ENCODE measurements around the gene RHBDF2. TPM values are rescaled to one million over a fixed set of nuclear protein-coding genes. Genes with fewer than 3 reads are reported as not detected.

RHBDF2 gene
- total RNA-seq, 3 donors from 2014 or later (not counting 1 experiment from before 2014, with no cell fraction given), result 194 to 233 (median 202) TPM

DNA sequence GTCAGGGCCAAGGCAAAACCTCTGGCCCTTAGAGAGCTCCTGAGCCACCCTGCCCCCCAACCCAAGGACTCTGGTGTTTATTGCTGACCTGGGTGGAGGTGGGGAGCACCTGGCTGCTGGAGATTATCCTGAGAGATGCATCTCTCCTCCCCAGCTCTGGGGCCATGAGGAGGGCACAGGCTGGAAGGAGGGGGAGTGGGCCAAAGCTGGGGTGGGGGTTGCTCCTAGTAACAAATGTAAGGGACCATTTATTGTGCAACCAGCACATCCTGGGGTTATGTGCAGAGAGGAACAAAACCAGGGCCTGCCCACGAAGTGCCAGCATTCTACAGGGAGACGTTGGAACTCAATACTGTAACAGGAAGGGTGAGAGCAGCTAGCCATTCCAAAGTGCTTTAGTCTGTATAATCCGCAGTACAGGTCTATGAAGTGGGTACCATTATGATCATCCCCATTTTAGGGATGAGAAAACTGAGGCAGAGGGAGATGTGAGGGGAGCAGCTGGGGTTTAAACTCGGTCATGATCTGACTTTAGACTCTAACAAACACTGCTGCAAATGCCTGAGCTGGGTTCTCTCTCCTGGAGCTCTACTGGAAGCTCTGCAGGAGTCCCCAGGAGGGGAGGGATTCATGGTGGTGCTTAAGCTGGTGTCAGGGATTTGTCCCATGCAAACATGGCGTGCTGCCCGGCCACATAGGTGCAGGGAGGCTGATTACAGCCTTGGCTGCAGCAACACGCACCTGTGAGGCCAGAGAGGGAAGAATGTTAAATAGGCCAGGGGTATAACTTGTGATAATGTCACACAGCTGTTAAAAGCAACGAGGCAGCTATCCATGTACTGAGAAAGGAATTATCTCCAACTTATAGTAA lies 1.4 kb upstream of the RHBDF2 start:
- ATAC-seq (no peak), DNase-seq (no peak)
- intact Hi-C loops (cut with micrococcal nuclease), result no loop called here
- Mint-ChIP-seq H3K27me3 (ENCODE audit: low read depth in 2 of 2) (no peaks in the 10 kb centered on the region), H3K4me3 (peak overlapping the region; percentile 25), H3K4me1 (peaks cover 38 to 54% of the 10 kb centered on the region in 2 donors), H3K36me3 (no peaks in the 10 kb centered on the region), H3K27ac (peak overlapping the region; percentile 96 to 97), H3K9me3 (no peaks in the 10 kb centered on the region)
- no peak overlapping the region for H3K4me3 ChIP-seq (ENCODE audit: low read length)
- H3K4me1 ChIP-seq (ENCODE audit: control insufficient read depth, insufficient read depth, low read length), result peaks cover 58% of the 10 kb centered on the region
- peaks cover 3% of the 10 kb centered on the region for H3K36me3 ChIP-seq (ENCODE audit: control insufficient read depth, insufficient read depth, low read length)
- no peaks in the 10 kb centered on the region for H3K9me3 ChIP-seq (ENCODE audit: control insufficient read depth, insufficient read depth, low read length)
- no peaks in the 10 kb centered on the region for H3K27me3 ChIP-seq (ENCODE audit: control insufficient read depth, insufficient read depth, low read length)
- WGBS (ENCODE audit: insufficient coverage), result 87% methylated on average over 7 of the region's 8 CpGs
- TF ChIP-seq, protein P1, sequence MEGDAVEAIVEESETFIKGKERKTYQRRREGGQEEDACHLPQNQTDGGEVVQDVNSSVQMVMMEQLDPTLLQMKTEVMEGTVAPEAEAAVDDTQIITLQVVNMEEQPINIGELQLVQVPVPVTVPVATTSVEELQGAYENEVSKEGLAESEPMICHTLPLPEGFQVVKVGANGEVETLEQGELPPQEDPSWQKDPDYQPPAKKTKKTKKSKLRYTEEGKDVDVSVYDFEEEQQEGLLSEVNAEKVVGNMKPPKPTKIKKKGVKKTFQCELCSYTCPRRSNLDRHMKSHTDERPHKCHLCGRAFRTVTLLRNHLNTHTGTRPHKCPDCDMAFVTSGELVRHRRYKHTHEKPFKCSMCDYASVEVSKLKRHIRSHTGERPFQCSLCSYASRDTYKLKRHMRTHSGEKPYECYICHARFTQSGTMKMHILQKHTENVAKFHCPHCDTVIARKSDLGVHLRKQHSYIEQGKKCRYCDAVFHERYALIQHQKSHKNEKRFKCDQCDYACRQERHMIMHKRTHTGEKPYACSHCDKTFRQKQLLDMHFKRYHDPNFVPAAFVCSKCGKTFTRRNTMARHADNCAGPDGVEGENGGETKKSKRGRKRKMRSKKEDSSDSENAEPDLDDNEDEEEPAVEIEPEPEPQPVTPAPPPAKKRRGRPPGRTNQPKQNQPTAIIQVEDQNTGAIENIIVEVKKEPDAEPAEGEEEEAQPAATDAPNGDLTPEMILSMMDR (IDR thresholded peaks at IDR 0.05), result no peak
- peak overlapping the region; percentile 78 for H3K27ac ChIP-seq (ENCODE audit: low read length)

DNA sequence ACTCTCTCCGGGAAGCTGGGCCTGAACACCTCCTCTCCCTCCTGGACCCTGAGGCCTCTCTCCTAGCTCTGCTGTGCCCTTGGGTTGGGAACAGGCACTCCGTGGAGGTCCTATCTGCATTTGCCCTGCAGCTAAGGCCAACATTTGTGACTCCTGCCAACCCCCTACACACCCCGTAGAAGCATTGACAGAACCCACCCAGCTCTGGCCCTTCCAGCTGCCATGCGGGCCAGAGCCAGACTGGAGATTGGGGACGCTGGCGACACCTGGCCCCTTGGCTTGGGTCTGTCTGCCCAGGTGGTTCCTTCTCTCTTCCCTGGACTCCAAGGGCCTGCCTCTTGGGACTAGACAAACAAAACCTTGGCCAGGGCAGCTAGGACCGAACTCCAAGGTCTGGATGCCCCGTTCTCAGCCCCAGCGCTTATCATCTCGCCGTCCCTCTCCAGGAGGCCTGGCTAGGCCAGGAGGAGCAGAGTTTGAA lies 644 bp upstream of the RHBDF2 start:
- TF ChIP-seq, protein P1 (IDR thresholded peaks at IDR 0.05), result no peak
- DNase-seq, result no peak
- peaks cover 3% of the 10 kb centered on the region for H3K36me3 ChIP-seq (ENCODE audit: control insufficient read depth, insufficient read depth, low read length)
- H3K4me3 ChIP-seq (ENCODE audit: low read length), result peak overlapping the region; percentile 7
- H3K27ac Mint-ChIP-seq, result peak overlapping the region; percentile 96 to 97
- no peaks in the 10 kb centered on the region for H3K9me3 ChIP-seq (ENCODE audit: control insufficient read depth, insufficient read depth, low read length)
- ATAC-seq, result no peak
- H3K9me3 Mint-ChIP-seq, result no peaks in the 10 kb centered on the region
- peaks cover 61% of the 10 kb centered on the region for H3K4me1 ChIP-seq (ENCODE audit: control insufficient read depth, insufficient read depth, low read length)
- no peaks in the 10 kb centered on the region for H3K36me3 Mint-ChIP-seq
- H3K27me3 Mint-ChIP-seq (ENCODE audit: low read depth in 2 of 2), result no peaks in the 10 kb centered on the region
- H3K27me3 ChIP-seq (ENCODE audit: control insufficient read depth, insufficient read depth, low read length), result no peaks in the 10 kb centered on the region
- intact Hi-C loops (cut with micrococcal nuclease), result loop anchor here (1.0 kb wide), 2 partner anchors 9 to 36 kb away; no protein-coding TSS in a partner anchor
- peak overlapping the region; percentile 97 for H3K4me3 Mint-ChIP-seq
- WGBS (ENCODE audit: insufficient coverage), result 86% methylated on average over 11 of the region's 11 CpGs
- H3K27ac ChIP-seq (ENCODE audit: low read length), result peak overlapping the region; percentile 78
- H3K4me1 Mint-ChIP-seq, result peaks cover 44 to 58% of the 10 kb centered on the region in 2 donors

DNA sequence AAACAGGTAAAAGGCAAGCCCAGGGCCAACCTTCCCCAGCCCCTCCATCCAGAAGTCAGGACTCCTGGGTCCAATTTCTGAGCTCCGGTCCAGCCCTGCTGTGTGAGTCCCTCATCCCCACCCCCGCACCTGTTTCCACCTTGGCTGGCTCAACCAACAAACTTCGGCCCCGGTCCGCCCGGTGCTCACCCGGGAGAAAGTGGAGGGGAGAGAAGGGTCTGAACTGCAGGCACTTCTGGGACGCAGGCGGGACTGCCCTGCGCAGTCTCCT lies 541 bp downstream of the RHBDF2 start:
- H3K9me3 ChIP-seq (ENCODE audit: control insufficient read depth, insufficient read depth, low read length), result no peaks in the 10 kb centered on the region
- TF ChIP-seq, protein P1 (IDR thresholded peaks at IDR 0.05), result no peak
- Mint-ChIP-seq H3K9me3 (no peaks in the 10 kb centered on the region), H3K27ac (peak overlapping the region; percentile 96 to 97), H3K27me3 (ENCODE audit: low read depth in 2 of 2) (no peaks in the 10 kb centered on the region), H3K36me3 (no peaks in the 10 kb centered on the region), H3K4me3 (peak overlapping the region; percentile 97), H3K4me1 (peaks cover 53 to 64% of the 10 kb centered on the region in 2 donors)
- H3K4me1 ChIP-seq (ENCODE audit: control insufficient read depth, insufficient read depth, low read length), result peaks cover 63% of the 10 kb centered on the region
- peak overlapping the region; percentile 95 for H3K4me3 ChIP-seq (ENCODE audit: low read length)
- 5% methylated on average over 9 of the region's 10 CpGs for WGBS (ENCODE audit: insufficient coverage)
- DNase-seq (no peak), ATAC-seq (peak; percentile 2 to 15 (median 14))
- peaks cover 3% of the 10 kb centered on the region for H3K36me3 ChIP-seq (ENCODE audit: control insufficient read depth, insufficient read depth, low read length)
- H3K27me3 ChIP-seq (ENCODE audit: control insufficient read depth, insufficient read depth, low read length), result no peaks in the 10 kb centered on the region
- intact Hi-C loops (cut with micrococcal nuclease), result loop anchor here (1.0 kb wide), 2 partner anchors 7 to 34 kb away; no protein-coding TSS in a partner anchor
- peak overlapping the region; percentile 78 for H3K27ac ChIP-seq (ENCODE audit: low read length)
